RWPE1 (cell line): ENCODE data around the gene IL17B.

Source experiments
- CTCF ChIA-PET: fragments of 350-600 bp; sonication (Branson Sonifier 250); formaldehyde crosslinking; extraction: SDS; loops from one replicate; lab custom pipeline; 2021; lab: Yijun Ruan, JAX
- POLR2A ChIA-PET: fragments of 400-600 bp; formaldehyde crosslinking; extraction: SDS; loops from one replicate; lab custom pipeline; 2020; ENCODE audit warnings: antibody characterized with exemption; ENCODE audit not compliant: low non-redundant PET; lab: Yijun Ruan, JAX
- DNase-seq: peaks from one replicate; pipeline ENCODE4 v3.0.0; 2012; ENCODE audit warnings: low spot score
- H3K27ac ChIP-seq: fragments of 450-650 bp; 2 replicates; pipeline ENCODE4 v1.5.1; 2017
- TF ChIP-seq, protein P1 (sequence below): fragments of 450-650 bp; conservative IDR thresholded peaks from 2 replicates; pipeline ENCODE4 v1.5.1; 2017; ENCODE audit warnings: low read depth, mild to moderate bottlenecking

The IL17B gene

DNA sequence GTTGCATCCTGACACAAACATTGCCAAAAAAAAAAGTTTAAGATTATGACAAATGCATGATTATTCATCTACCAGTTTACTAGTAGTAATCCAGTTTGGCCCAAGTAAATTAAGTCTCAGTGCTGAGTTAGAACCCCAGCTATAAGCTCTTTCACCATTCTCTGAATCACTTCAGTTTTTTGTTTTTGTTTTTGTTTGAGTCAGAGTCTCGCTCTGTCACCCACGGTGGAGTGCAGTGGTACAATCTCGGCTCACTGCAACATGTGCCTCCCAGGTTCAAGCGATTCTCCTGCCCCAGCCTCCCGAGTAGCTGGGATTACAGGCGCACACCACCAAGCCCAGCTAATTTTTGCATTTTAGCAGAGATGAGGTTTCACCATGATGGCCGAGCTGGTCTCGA lies 22.7 kb downstream of the IL17B start:
- no peak for DNase-seq
- TF ChIP-seq, protein P1, sequence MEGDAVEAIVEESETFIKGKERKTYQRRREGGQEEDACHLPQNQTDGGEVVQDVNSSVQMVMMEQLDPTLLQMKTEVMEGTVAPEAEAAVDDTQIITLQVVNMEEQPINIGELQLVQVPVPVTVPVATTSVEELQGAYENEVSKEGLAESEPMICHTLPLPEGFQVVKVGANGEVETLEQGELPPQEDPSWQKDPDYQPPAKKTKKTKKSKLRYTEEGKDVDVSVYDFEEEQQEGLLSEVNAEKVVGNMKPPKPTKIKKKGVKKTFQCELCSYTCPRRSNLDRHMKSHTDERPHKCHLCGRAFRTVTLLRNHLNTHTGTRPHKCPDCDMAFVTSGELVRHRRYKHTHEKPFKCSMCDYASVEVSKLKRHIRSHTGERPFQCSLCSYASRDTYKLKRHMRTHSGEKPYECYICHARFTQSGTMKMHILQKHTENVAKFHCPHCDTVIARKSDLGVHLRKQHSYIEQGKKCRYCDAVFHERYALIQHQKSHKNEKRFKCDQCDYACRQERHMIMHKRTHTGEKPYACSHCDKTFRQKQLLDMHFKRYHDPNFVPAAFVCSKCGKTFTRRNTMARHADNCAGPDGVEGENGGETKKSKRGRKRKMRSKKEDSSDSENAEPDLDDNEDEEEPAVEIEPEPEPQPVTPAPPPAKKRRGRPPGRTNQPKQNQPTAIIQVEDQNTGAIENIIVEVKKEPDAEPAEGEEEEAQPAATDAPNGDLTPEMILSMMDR = no peak
- H3K27ac ChIP-seq = no peak overlapping the region
- ChIA-PET POLR2A (no interaction called here), CTCF (interaction anchor here (0.6 to 0.7 kb wide), 4 partner anchors 11 to 93 kb away, joined by 3 to 7 read pairs (median 4); no protein-coding TSS in a partner anchor)

DNA sequence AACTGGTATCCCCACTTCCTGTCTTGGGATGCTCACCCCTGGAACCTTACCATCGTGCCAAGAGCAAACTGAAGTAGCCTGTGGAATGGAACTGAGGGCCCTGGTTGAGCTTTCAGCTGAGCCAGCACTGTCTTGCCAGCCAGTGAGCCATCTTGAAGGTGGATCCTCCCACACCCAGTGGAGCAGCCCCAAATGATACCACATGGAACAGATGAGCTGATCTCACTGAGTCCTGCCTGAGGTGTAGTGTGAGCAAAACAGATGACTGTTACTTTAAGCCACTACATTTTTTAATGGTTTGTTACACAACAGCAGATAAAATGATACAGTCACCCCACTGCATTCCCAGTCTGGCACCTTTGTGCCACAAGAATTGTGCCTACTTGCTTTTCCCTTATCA lies 23.4 kb downstream of the IL17B start:
- POLR2A ChIA-PET = interaction anchor here (1.3 kb wide), 1 partner anchor 9 kb away, joined by 4 read pairs; no protein-coding TSS in a partner anchor
- no peak for DNase-seq
- CTCF ChIA-PET = interaction anchor here (0.6 to 0.8 kb wide), 2 partner anchors 12 to 1208 kb away, joined by 3 read pairs; no protein-coding TSS in a partner anchor
- H3K27ac ChIP-seq = no peak overlapping the region
- TF ChIP-seq, protein P1 = no peak

DNA sequence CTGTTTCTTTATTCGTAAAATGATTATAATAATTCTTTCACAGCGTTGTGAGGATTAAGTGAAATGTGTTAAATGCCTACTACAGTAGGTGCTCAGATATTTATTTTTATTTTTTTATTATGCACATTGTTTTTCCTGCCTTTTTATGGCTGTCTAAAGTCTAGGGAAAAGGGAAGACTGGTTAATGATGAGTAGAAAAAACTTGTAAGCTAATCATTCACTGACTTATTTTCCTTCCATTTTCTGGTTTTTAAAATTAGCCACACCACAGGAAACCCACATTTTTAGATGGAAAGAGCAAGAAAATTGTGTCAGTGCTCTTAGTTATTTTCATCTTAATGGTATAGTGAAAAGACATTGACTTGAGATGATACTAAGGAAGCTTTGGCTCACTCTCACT lies 25.2 kb downstream of the IL17B start:
- TF ChIP-seq, protein P1 = no peak
- ChIA-PET CTCF (interaction anchor here (1.1 to 2.3 kb wide), 3 partner anchors 13 to 80 kb away, joined by 4 to 10 read pairs (median 9); no protein-coding TSS in a partner anchor), POLR2A (no interaction called here)
- H3K27ac ChIP-seq = no peak overlapping the region
- DNase-seq = no peak

DNA sequence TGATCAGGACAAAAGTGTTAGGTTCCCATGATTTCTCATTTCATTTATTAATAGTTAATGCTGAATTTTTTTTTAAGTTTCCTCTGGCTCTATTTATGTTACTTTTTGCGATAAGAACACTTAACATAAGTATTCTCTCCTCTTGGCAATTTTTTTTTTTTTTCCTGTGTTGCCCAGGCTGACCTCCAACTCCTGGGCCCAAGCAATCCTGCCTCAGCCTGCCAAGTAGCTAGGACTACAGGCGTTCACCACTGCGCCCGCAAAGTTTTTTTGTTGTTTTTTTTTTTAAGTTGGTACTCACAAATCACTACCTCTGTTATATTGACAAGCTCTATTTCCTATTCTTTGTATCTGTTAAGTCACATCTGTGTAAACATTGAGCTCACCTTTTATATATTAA lies 26.9 kb downstream of the IL17B start:
- no peak for DNase-seq
- CTCF ChIA-PET = interaction anchor here (0.6 to 2.3 kb wide), 5 partner anchors 15 to 245 kb away, joined by 3 to 10 read pairs (median 4); no protein-coding TSS in a partner anchor
- H3K27ac ChIP-seq = no peak overlapping the region
- POLR2A ChIA-PET = no interaction called here
- TF ChIP-seq, protein P1 = no peak

DNA sequence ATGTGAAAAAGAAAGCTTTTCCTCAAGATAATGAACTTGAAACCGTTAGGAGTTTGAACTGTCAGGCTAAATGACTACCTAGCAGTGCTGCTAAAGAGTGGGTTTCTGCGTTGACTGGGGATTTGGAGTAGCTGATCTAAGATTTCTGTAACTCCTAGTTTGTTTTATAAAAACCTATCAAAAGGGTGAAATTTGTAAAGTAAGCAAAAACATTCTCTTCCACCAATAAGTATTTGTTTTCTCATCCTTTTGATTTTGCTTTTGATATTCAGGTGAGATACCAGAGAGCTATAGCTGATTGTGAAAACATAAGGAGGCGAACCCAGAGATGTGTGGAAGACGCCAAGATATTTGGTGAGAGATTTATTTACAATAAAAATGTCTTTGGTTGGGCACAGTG lies 29.7 kb downstream of the IL17B start:
- TF ChIP-seq, protein P1 = no peak
- ChIA-PET POLR2A (no interaction called here), CTCF (interaction anchor here (0.6 to 0.7 kb wide), 2 partner anchors 32 to 312 kb away, joined by 3 read pairs; no protein-coding TSS in a partner anchor)
- no peak overlapping the region for H3K27ac ChIP-seq
- no peak for DNase-seq

DNA sequence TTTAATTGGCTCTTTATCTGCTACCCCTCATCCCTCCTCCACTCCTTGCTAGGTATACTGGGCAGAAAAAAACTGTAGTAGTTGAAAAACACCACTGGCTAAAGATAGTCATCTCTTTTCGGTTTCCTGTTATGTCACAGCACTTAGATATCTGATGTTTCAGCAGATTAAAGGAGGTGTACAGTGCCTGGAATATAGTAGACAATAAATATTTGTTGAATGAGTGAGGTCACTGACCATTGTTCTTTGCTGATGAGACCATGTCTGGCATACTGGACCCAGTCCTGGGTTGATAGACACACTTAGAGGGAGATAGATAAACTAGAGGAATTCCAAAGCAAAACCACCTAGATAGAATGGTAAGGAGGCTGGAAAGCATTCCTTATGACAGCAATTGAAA lies 30.6 kb downstream of the IL17B start:
- H3K27ac ChIP-seq = no peak overlapping the region
- no peak for DNase-seq
- TF ChIP-seq, protein P1 = no peak
- ChIA-PET POLR2A (interaction anchor here (0.7 kb wide), 1 partner anchor 24 kb away, joined by 3 read pairs; no protein-coding TSS in a partner anchor), CTCF (no interaction called here)
